Thoracic aorta (tissue), 2 donors: ENCODE data around the gene GCK. TPM values are rescaled to one million over a fixed set of nuclear protein-coding genes. Genes with fewer than 3 reads are reported as not detected.

Source experiments
- ATAC-seq: fragments of 150-250 bp; one replicate; pipeline ENCODE4 v1.8.0; 2017; ENCODE audit warnings: low read depth; ENCODE audit not compliant: insufficient number of reproducible peaks, low FRiP score
- DNase-seq: peaks from one replicate; pipeline ENCODE4 v3.0.0-alpha.2; 2020; ENCODE audit warnings: low spot score
- H3K27ac ChIP-seq, 2 donors: fragments of 200-600 bp; sonication (generic); 1 replicate in 1 of 2; 2 replicates in 1 of 2; pipeline ENCODE4 v1.5.1; 2016; ENCODE audit warnings: mild to moderate bottlenecking in 2 of 2, moderate library complexity in 2 of 2
- H3K27me3 ChIP-seq: fragments of 200-600 bp; sonication (generic); replicated peaks from 2 replicates; pipeline ENCODE4 v1.6.0; 2016; ENCODE audit warnings: mild to moderate bottlenecking; ENCODE audit not compliant: insufficient read depth
- H3K36me3 ChIP-seq: fragments of 200-600 bp; sonication (generic); one replicate; pipeline ENCODE4 v1.5.1; 2016
- H3K4me1 ChIP-seq, 2 donors: fragments of 200-600 bp; sonication (generic); 1 replicate in 1 of 2; 2 replicates in 1 of 2; pipeline versions ENCODE4 v1.5.1 to v1.6.0; 2016; ENCODE audit warnings: low read depth in 2 of 2, mild to moderate bottlenecking in 1 of 2; ENCODE audit not compliant: control insufficient read depth in 1 of 2
- H3K4me3 ChIP-seq: fragments of 200-600 bp; sonication (generic); 2 replicates; pipeline ENCODE4 v1.5.1; 2016; ENCODE audit warnings: mild to moderate bottlenecking
- H3K9me3 ChIP-seq: fragments of 200-600 bp; sonication (generic); 2 replicates; pipeline ENCODE4 v1.5.1; 2016
- total RNA-seq, 2 donors: library from RNA; depleted of rRNA; stranded (reverse); fragments of >200 nt; gene quantifications; one replicate each; pipeline versions ENCODE4 v1.1.0 to v1.2.3, GENCODE V29; 2016
- TF ChIP-seq, protein P1 (sequence below): fragments of 200-600 bp; sonication (generic); IDR thresholded peaks from one replicate; pipeline ENCODE4 v1.5.1; 2019; ENCODE audit warnings: antibody characterized with exemption

GCK gene
- total RNA-seq, 2 donors from 2014 or later: 1.6 to 2.3 TPM

DNA sequence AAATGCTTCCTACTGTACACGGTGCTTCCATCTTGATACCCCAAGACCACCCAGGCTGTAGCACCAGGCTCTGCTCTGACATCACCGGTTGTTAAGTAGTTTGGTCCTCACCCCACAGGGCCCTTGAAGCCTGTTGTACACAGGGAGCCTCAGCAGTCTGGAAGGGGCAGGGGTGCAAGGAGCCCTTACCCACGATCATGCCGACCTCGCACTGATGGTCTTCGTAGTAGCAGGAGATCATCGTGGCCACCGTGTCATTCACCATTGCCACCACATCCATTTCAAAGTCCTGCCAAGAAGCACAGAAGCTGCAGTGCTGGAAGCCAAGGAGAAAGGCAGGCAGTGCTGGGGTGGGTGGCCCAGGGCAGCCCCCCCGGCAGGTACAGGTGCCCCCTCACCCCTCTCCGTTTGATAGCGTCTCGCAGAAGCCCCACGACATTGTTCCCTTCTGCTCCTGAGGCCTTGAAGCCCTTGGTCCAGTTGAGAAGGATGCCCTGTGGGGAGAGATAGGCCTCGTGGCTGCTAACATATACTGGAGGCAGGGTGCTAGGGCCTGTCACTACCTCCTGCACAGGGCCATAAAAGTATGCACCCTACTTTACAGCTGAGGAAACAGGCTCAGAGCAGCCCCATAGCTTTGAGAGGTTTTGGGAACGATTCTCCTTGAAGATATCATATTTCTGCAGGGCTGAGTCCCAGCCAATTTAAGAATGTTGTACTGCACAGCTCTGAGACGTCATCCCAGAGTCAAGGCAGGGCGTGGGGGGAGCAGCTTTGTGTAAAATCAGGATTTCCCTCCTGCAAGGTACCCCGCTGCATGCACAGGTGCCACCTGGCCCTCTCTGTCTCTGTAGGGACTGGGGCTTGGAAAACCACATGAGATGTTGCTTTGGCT lies 39.4 kb downstream of the GCK start:
- H3K36me3 ChIP-seq: no peaks in the 10 kb centered on the region
- TF ChIP-seq, protein P1, sequence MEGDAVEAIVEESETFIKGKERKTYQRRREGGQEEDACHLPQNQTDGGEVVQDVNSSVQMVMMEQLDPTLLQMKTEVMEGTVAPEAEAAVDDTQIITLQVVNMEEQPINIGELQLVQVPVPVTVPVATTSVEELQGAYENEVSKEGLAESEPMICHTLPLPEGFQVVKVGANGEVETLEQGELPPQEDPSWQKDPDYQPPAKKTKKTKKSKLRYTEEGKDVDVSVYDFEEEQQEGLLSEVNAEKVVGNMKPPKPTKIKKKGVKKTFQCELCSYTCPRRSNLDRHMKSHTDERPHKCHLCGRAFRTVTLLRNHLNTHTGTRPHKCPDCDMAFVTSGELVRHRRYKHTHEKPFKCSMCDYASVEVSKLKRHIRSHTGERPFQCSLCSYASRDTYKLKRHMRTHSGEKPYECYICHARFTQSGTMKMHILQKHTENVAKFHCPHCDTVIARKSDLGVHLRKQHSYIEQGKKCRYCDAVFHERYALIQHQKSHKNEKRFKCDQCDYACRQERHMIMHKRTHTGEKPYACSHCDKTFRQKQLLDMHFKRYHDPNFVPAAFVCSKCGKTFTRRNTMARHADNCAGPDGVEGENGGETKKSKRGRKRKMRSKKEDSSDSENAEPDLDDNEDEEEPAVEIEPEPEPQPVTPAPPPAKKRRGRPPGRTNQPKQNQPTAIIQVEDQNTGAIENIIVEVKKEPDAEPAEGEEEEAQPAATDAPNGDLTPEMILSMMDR: no peak
- H3K9me3 ChIP-seq: no peaks in the 10 kb centered on the region
- H3K27ac ChIP-seq: no peak overlapping the region
- no peaks in the 10 kb centered on the region for H3K27me3 ChIP-seq
- ATAC-seq (no peak), DNase-seq (no peak)
- peaks cover 6 to 14% of the 10 kb centered on the region in 2 donors for H3K4me1 ChIP-seq
- no peak overlapping the region for H3K4me3 ChIP-seq

GRCh38 chr7:44148961-44149536 lies 40.2 kb downstream of the GCK start:
- Histone ChIP-seq H3K9me3 (no peaks in the 10 kb centered on the region), H3K27ac (no peak overlapping the region), H3K4me1 (peaks cover 6 to 14% of the 10 kb centered on the region in 2 donors), H3K4me3 (no peak overlapping the region), H3K36me3 (no peaks in the 10 kb centered on the region), H3K27me3 (no peaks in the 10 kb centered on the region)
- TF ChIP-seq, protein P1: no peak
- no peak for ATAC-seq
- no peak for DNase-seq

DNA sequence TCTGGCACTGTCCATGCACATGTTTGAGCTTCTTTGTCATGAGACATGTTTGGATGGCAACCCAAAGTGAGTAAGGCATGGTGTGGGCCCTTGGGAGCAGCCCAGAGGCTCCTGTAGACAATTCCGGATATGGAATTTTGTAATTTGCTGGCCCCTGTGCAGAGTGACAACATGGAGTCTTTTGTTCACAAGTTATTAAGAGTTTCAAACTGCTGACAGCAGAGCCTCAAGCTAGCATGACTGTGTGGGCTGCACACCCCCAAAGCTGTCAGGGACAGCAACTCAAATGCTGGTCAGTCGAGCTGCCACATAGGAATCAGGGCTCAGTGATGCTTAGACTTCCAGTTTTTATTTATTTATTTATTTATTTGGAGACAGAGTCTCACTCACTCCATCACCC lies 41.1 kb downstream of the GCK start:
- TF ChIP-seq, protein P1: no peak
- DNase-seq (no peak), ATAC-seq (no peak)
- H3K36me3 ChIP-seq: no peaks in the 10 kb centered on the region
- no peak overlapping the region for H3K4me3 ChIP-seq
- peaks cover 6 to 14% of the 10 kb centered on the region in 2 donors for H3K4me1 ChIP-seq
- H3K27me3 ChIP-seq: no peaks in the 10 kb centered on the region
- no peak overlapping the region for H3K27ac ChIP-seq
- H3K9me3 ChIP-seq: no peaks in the 10 kb centered on the region

DNA sequence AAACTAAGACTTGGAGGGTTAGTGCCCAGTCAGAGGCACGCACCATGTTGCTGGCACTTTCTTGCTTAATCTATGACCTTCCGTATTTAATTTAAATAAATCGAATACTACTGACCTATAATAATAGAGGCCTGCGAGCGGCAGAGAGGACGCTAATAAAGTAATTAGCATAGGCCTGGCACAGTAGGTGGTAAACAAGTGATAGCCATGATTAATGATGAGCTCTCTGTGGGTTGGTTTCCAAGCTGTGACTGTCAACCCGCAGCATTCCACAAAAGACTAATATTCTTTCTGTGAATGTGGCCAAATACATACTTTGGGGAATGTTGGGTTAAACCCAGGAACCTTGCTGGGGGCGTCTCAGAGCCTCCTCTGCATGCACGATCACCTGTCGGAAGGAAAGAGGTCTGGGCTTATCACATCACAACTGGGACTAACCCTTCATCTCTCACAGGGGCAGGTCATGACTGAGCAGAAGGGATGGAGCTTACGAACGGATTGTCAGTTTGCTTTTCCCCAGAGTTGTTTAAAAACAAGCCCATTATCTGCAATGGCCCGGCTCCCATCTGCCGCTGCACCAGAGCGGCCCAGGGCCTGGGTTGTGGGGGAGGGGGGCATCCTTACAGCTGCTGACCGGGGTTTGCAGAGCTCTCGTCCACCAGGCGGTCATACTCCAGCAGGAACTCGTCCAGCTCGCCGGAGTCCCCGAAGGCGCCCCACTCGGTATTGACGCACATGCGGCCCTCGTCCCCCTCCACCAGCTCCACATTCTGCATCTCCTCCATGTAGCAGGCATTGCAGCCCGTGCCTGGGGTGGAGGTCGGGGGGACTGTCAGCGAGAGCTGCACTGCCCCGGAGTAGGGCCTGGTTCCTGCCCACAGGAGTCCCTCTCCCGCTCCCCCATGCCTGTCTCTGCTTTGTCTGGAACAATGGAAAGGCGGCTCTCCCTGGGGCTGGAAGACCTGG lies 41.9 kb downstream of the GCK start:
- ATAC-seq (no peak), DNase-seq (no peak)
- no peaks in the 10 kb centered on the region for H3K36me3 ChIP-seq
- no peak overlapping the region for H3K27ac ChIP-seq
- no peaks in the 10 kb centered on the region for H3K9me3 ChIP-seq
- peaks cover 6 to 14% of the 10 kb centered on the region in 2 donors for H3K4me1 ChIP-seq
- TF ChIP-seq, protein P1: no peak
- no peaks in the 10 kb centered on the region for H3K27me3 ChIP-seq
- H3K4me3 ChIP-seq: no peak overlapping the region
